ENCODE results near the gene BRD3. TPM values are rescaled to one million over a fixed set of nuclear protein-coding genes. Genes with fewer than 3 reads are reported as not detected.

Gene BRD3
- total RNA-seq, 1 experiment from 2014 or later = 40.7 TPM

GRCh38 chr9:133997584-133997983 is 70.2 kb downstream of the BRD3 start:
- no peak for ATAC-seq
- RAD21 ChIA-PET (ENCODE audit: low non-redundant PET in 1 of 2, low total read pairs in 2 of 2, uncharacterized antibody in 2 of 2, unreplicated experiment in 2 of 2) = no interaction called here

DNA sequence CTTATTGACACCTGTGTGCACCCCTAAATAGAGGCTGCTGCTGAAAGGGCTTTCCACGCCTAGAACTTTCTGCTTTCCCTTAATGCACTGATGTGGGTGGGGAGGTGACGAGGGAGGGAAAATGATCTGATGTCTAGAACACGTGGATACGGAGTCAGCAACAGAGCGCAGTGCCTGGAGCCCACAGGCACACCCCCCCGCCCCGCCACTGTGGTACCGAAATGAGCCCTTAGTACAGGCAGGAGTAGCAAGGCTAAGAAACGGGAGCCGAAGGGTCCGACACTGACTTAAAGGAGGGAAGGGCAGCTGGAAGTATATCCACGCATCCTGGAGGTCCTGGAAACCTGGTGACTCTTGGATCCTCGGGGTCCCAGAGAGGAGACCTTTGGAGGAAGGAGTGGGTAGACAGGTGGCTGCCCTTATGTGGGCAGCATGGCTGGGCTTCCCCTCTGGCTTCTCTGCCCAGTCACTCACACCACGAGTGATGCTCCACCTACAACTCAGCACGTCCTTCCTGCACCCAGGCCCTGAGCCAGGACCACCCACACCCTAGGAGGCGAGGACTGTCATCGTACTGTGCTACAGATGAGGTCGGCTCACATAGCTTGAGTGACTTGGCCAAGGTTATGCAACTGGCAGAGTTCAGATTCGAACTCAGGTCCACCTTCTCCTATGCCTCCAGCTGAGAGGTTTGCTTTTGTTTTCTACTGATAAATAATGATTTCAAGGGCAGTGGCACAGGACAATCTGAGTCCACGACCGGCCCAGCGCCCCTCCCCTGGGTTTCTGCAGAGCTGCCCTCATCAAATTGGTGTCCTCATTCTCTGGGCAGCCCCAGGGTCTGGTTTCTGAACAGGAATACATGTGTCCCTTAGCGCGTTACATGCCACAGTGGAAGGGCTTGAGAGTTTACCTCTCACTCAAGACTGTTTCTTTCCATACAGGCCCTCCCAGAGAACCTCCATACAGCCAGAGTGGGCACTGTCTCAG is 71.0 kb downstream of the BRD3 start:
- H3K27me3 ChIP-seq (ENCODE audit: insufficient read depth, low read length) = 0 out of 2 replicates have a peak, but pooled peaks cover 3% of the 10 kb centered on the region
- no peak overlapping the region for H3K4me2 ChIP-seq (ENCODE audit: low read length)
- intact Hi-C loops (cut with micrococcal nuclease) = loop anchor here (10.0 kb wide), 1 partner anchor 642 kb away; the partner anchor contains the start of genes SURF1 and SURF2
- no peaks in the 10 kb centered on the region for H4K20me1 ChIP-seq (ENCODE audit: insufficient read depth)
- H3K9ac ChIP-seq (ENCODE audit: low read length) = no peak overlapping the region
- RAD21 ChIA-PET (ENCODE audit: low non-redundant PET in 1 of 2, low total read pairs in 2 of 2, uncharacterized antibody in 2 of 2, unreplicated experiment in 2 of 2) = no interaction called here
- ATAC-seq (no peak), DNase-seq (ENCODE audit: low read depth, low spot score) (no peak)
- POLR2A ChIA-PET = no interaction called here
- H3K4me3 ChIP-seq (replicated peaks in 1 of 2; ENCODE audit: low read depth in 1 of 2, low read length in 2 of 2) = no peak overlapping the region
- no peak overlapping the region for H3K27ac ChIP-seq (ENCODE audit: low read depth, low read length)
- H2AFZ ChIP-seq (ENCODE audit: low read depth, low read length, poor library complexity, severe bottlenecking) = no peak overlapping the region
- H3K4me1 ChIP-seq (ENCODE audit: control insufficient read depth in 1 of 2, insufficient read depth in 2 of 2, low read length in 2 of 2) = peaks cover 16 to 24% of the 10 kb centered on the region in 2 experiments
- H3K79me2 ChIP-seq (ENCODE audit: insufficient read depth, low read length) = no peaks in the 10 kb centered on the region
- TF ChIP-seq CTCF (IDR thresholded peaks at IDR 0.05 in 2 of 3, conservative IDR thresholded peaks at IDR 0.05 in 1 of 3; ENCODE audit: borderline replicate concordance in 1 of 3, insufficient read depth in 1 of 3, low read depth in 2 of 3, low read length in 2 of 3) = 0 out of 6 replicates have a peak, but pooled peaks of 2 of the 3 experiments have one; percentile 5 to 18
- no peak for TF ChIP-seq EZH2phosphoT487 (IDR thresholded peaks at IDR 0.05; ENCODE audit: borderline replicate concordance)
- H3K36me3 ChIP-seq (ENCODE audit: control insufficient read depth in 1 of 2, insufficient read depth in 2 of 2, low read length in 2 of 2) = no peaks in the 10 kb centered on the region
- H3K9me2 ChIP-seq (ENCODE audit: insufficient read depth) = no peaks in the 10 kb centered on the region
- no TSS peak for BruUV-seq (replicated peaks)
- H3K9me3 ChIP-seq (ENCODE audit: control insufficient read depth in 1 of 2, insufficient read depth in 1 of 2, low read depth in 1 of 2, low read length in 2 of 2) = no peaks in the 10 kb centered on the region
- CTCF ChIA-PET = interaction anchor here (1.4 to 3.8 kb wide), 3 partner anchors 10 to 270 kb away, joined by 3 to 27 read pairs (median 5); partner anchors contain the start of gene BRD3OS

More at GRCh38 chr9:133997584-133997983, 70.2 kb downstream of the BRD3 start:
- no peak overlapping the region for H3K27ac ChIP-seq (ENCODE audit: low read depth, low read length)
- H3K9ac ChIP-seq (ENCODE audit: low read length) = no peak overlapping the region
- CTCF ChIA-PET = interaction anchor here (1.4 kb wide), 1 partner anchor 10 kb away, joined by 3 read pairs; no protein-coding TSS in a partner anchor
- H3K36me3 ChIP-seq (ENCODE audit: control insufficient read depth in 1 of 2, insufficient read depth in 2 of 2, low read length in 2 of 2) = no peaks in the 10 kb centered on the region
- no peak for DNase-seq (ENCODE audit: low read depth, low spot score)
- no peaks in the 10 kb centered on the region for H3K9me3 ChIP-seq (ENCODE audit: control insufficient read depth in 1 of 2, insufficient read depth in 1 of 2, low read depth in 1 of 2, low read length in 2 of 2)
- H3K9me2 ChIP-seq (ENCODE audit: insufficient read depth) = no peaks in the 10 kb centered on the region
- H3K27me3 ChIP-seq (ENCODE audit: insufficient read depth, low read length) = 0 out of 2 replicates have a peak, but pooled peaks cover 3% of the 10 kb centered on the region
- H3K4me2 ChIP-seq (ENCODE audit: low read length) = no peak overlapping the region
- intact Hi-C loops (cut with micrococcal nuclease) = loop anchor here (10.0 kb wide), 1 partner anchor 643 kb away; the partner anchor contains the start of genes SURF1 and SURF2
- H3K4me3 ChIP-seq (replicated peaks in 1 of 2; ENCODE audit: low read depth in 1 of 2, low read length in 2 of 2) = no peak overlapping the region
- no peak overlapping the region for H2AFZ ChIP-seq (ENCODE audit: low read depth, low read length, poor library complexity, severe bottlenecking)
- POLR2A ChIA-PET = no interaction called here
- H3K4me1 ChIP-seq (ENCODE audit: control insufficient read depth in 1 of 2, insufficient read depth in 2 of 2, low read length in 2 of 2) = peaks cover 16 to 24% of the 10 kb centered on the region in 2 experiments
- no peaks in the 10 kb centered on the region for H4K20me1 ChIP-seq (ENCODE audit: insufficient read depth)
- no TSS peak for BruUV-seq (replicated peaks)
- H3K79me2 ChIP-seq (ENCODE audit: insufficient read depth, low read length) = no peaks in the 10 kb centered on the region
- TF ChIP-seq ZFX (IDR thresholded peaks at IDR 0.05) (no peak), TCF7L2 (IDR thresholded peaks at IDR 0.05; ENCODE audit: borderline replicate concordance, extremely low read depth, insufficient read depth, insufficient read length) (no peak), JUND (IDR thresholded peaks at IDR 0.05) (no peak), EGR1 (IDR thresholded peaks at IDR 0.05; ENCODE audit: low read depth) (no peak), SRF (IDR thresholded peaks at IDR 0.05; ENCODE audit: low read depth) (no peak), FOSL1 (IDR thresholded peaks at IDR 0.05; ENCODE audit: low read depth) (no peak), SIN3A (IDR thresholded peaks at IDR 0.05; ENCODE audit: low read depth) (no peak), YY1 (IDR thresholded peaks at IDR 0.05; ENCODE audit: extremely low read depth, insufficient replicate concordance, low read depth, low read length) (no peak), POLR2AphosphoS5 (IDR thresholded peaks at IDR 0.05; ENCODE audit: low read depth, low read length) (no peak), CBX3 (IDR thresholded peaks at IDR 0.05; ENCODE audit: low read depth) (no peak), SP1 (IDR thresholded peaks at IDR 0.05; ENCODE audit: low read depth) (no peak), POLR2A (IDR thresholded peaks at IDR 0.05; ENCODE audit: borderline replicate concordance, extremely low read depth, insufficient read depth, insufficient read length) (no peak), RAD21 (IDR thresholded peaks at IDR 0.05; ENCODE audit: low read depth) (no peak), EZH2 (IDR thresholded peaks at IDR 0.05) (no peak)

Measured in HCT116 (cell line).